Measurements from ENCODE around the gene TSPAN9. TPM values are rescaled to one million over a fixed set of nuclear protein-coding genes. Genes with fewer than 3 reads are reported as not detected.

TSPAN9 gene
- total and polyA plus RNA-seq, 2 of the 4 experiments (the other 2 are of a cell fraction), result 17.7 to 39.1 TPM

DNA sequence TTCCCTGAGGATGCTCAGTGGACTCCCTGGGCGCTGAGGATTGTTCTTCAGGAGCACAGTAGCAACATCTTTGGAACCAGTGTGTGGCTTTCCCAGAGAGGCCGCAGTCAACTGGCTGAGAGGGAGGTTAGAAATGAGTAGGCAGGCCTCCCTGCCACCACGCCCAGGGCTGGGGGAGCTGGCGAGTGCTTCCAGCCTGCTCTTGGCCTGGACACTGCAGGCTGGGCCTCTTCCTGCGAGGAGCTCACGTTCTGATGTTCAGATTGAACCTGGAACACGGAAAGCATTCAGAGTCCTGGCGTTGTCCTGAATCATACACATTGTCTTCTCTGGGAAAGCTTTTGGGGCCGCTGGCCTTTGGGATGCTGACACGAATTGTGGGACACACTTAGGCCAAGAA, 15.6 kb downstream of the TSPAN9 start:
- H3K9me1 ChIP-seq (ENCODE audit: insufficient read depth, low read length), result peaks cover 4% of the 10 kb centered on the region
- peaks cover 10% of the 10 kb centered on the region for H3K4me1 ChIP-seq (ENCODE audit: control insufficient read depth, insufficient read depth, low read length)
- H2BK20ac ChIP-seq (ENCODE audit: low read depth, low read length), result no peak overlapping the region
- dilution Hi-C loops (cut with HindIII; ENCODE audit: low sequenced_read_pairs, unreplicated experiment), result no loop called here
- no peak overlapping the region for H3K23ac ChIP-seq (ENCODE audit: low read depth, low read length)
- TF ChIP-seq, protein P1, sequence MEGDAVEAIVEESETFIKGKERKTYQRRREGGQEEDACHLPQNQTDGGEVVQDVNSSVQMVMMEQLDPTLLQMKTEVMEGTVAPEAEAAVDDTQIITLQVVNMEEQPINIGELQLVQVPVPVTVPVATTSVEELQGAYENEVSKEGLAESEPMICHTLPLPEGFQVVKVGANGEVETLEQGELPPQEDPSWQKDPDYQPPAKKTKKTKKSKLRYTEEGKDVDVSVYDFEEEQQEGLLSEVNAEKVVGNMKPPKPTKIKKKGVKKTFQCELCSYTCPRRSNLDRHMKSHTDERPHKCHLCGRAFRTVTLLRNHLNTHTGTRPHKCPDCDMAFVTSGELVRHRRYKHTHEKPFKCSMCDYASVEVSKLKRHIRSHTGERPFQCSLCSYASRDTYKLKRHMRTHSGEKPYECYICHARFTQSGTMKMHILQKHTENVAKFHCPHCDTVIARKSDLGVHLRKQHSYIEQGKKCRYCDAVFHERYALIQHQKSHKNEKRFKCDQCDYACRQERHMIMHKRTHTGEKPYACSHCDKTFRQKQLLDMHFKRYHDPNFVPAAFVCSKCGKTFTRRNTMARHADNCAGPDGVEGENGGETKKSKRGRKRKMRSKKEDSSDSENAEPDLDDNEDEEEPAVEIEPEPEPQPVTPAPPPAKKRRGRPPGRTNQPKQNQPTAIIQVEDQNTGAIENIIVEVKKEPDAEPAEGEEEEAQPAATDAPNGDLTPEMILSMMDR (conservative IDR thresholded peaks at IDR 0.05; ENCODE audit: low read depth, low read length), result no peak
- TF ChIP-seq MXI1 (IDR thresholded peaks at IDR 0.05; ENCODE audit: borderline replicate concordance, low read depth, low read length), result no peak
- TF ChIP-seq BHLHE40 (IDR thresholded peaks at IDR 0.05; ENCODE audit: low read depth, low read length), result no peak
- no peak for TF ChIP-seq SMC3 (IDR thresholded peaks at IDR 0.05; ENCODE audit: low read depth, low read length)
- TF ChIP-seq, protein P2, sequence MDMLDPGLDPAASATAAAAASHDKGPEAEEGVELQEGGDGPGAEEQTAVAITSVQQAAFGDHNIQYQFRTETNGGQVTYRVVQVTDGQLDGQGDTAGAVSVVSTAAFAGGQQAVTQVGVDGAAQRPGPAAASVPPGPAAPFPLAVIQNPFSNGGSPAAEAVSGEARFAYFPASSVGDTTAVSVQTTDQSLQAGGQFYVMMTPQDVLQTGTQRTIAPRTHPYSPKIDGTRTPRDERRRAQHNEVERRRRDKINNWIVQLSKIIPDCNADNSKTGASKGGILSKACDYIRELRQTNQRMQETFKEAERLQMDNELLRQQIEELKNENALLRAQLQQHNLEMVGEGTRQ (IDR thresholded peaks at IDR 0.05; ENCODE audit: low read depth, low read length), result no peak
- no peak for TF ChIP-seq MAZ (IDR thresholded peaks at IDR 0.05; ENCODE audit: borderline replicate concordance, low read depth, low read length)
- no peak for TF ChIP-seq POLR2A (IDR thresholded peaks at IDR 0.05; ENCODE audit: low read depth, low read length)
- no peak for TF ChIP-seq RCOR1 (IDR thresholded peaks at IDR 0.05; ENCODE audit: insufficient replicate concordance, low read length)
- TF ChIP-seq FOS (IDR thresholded peaks at IDR 0.05; ENCODE audit: low read depth, low read length), result no peak
- no peak for TF ChIP-seq RFX5 (IDR thresholded peaks at IDR 0.05; ENCODE audit: low read depth, low read length)
- TF ChIP-seq RAD21 (IDR thresholded peaks at IDR 0.05; ENCODE audit: low read length), result no peak
- no peak overlapping the region for H3K4me3 ChIP-seq (ENCODE audit: insufficient read depth, low read depth, low read length)
- H2BK120ac ChIP-seq (ENCODE audit: low read depth, low read length), result no peak overlapping the region
- no peak overlapping the region for H2AFZ ChIP-seq (replicated peaks; ENCODE audit: low read length, poor library complexity)
- H3K27ac ChIP-seq (ENCODE audit: insufficient read depth, low read length), result no peak overlapping the region
- ATAC-seq (ENCODE audit: low read depth) (no peak), DNase-seq (no peak)
- H3K56ac ChIP-seq (ENCODE audit: extremely low read depth, insufficient read depth, low read length), result no peak overlapping the region
- in situ Hi-C loops (cut with MboI; ENCODE audit: low sequenced_read_pairs), result no loop called here
- no peaks in the 10 kb centered on the region for H3K9me3 ChIP-seq (ENCODE audit: control insufficient read depth, insufficient read depth, low read length)
- no TSS peak for BruUV-seq (replicated peaks)
- CTCF ChIA-PET, result interaction anchor here (1.1 kb wide), 1 partner anchor 20 kb away, joined by 3 read pairs; no protein-coding TSS in a partner anchor
- H3K79me1 ChIP-seq (ENCODE audit: low read depth in 1 of 2, low read length in 2 of 2), result peaks cover 0 to 9% of the 10 kb centered on the region in 2 experiments; a peak in 2 of 4 replicates
- intact Hi-C loops (cut with micrococcal nuclease), result no loop called here
- H4K8ac ChIP-seq (ENCODE audit: low read depth in 2 of 2, low read length in 2 of 2), result no peak overlapping the region
- no peak overlapping the region for H3K14ac ChIP-seq (replicated peaks; ENCODE audit: low read depth, low read length)
- H3K4ac ChIP-seq (ENCODE audit: low read depth, low read length), result no peak overlapping the region
- H2BK5ac ChIP-seq (ENCODE audit: low read depth, low read length, poor library complexity, severe bottlenecking), result no peak overlapping the region
- no peaks in the 10 kb centered on the region for H3K27me3 ChIP-seq (ENCODE audit: control insufficient read depth, insufficient read depth, low read length)
- POLR2A ChIA-PET (ENCODE audit: unreplicated experiment), result no interaction called here
- peaks cover 3% of the 10 kb centered on the region for H4K20me1 ChIP-seq (ENCODE audit: insufficient read depth, low read length)
- WGBS, 2 experiments (ENCODE audit: extremely low coverage in 2 of 2, insufficient read length in 1 of 2), result 74% methylated on average over 5 of the region's 10 CpGs; no CpG with 5 or more reads in 1 of the 2 experiments
- no peak overlapping the region for H4K5ac ChIP-seq (ENCODE audit: low read depth, low read length)
- H2AK5ac ChIP-seq (ENCODE audit: low read depth, low read length), result no peak overlapping the region
- H3K9ac ChIP-seq (ENCODE audit: low read depth, low read length), result no peak overlapping the region
- H3K18ac ChIP-seq (ENCODE audit: low read depth, low read length), result no peak overlapping the region
- no peak overlapping the region for H2AK9ac ChIP-seq (replicated peaks; ENCODE audit: low read depth, low read length, poor library complexity)
- no peak overlapping the region for H3K4me2 ChIP-seq (ENCODE audit: low read depth, low read length)
- peaks cover 2% of the 10 kb centered on the region; the same call in 1 of the 2 replicates for H3K36me3 ChIP-seq (ENCODE audit: control insufficient read depth, insufficient read depth, low read length)
- no peak overlapping the region for H4K91ac ChIP-seq (ENCODE audit: insufficient read depth, low read depth, low read length)
- no peak overlapping the region for H2BK15ac ChIP-seq (ENCODE audit: low read depth, low read length)
